ENCODE data around the gene ADCY6. TPM values are rescaled to one million over a fixed set of nuclear protein-coding genes. Genes with fewer than 3 reads are reported as not detected.

Gene ADCY6
- total RNA-seq, result 21.3 TPM

DNA sequence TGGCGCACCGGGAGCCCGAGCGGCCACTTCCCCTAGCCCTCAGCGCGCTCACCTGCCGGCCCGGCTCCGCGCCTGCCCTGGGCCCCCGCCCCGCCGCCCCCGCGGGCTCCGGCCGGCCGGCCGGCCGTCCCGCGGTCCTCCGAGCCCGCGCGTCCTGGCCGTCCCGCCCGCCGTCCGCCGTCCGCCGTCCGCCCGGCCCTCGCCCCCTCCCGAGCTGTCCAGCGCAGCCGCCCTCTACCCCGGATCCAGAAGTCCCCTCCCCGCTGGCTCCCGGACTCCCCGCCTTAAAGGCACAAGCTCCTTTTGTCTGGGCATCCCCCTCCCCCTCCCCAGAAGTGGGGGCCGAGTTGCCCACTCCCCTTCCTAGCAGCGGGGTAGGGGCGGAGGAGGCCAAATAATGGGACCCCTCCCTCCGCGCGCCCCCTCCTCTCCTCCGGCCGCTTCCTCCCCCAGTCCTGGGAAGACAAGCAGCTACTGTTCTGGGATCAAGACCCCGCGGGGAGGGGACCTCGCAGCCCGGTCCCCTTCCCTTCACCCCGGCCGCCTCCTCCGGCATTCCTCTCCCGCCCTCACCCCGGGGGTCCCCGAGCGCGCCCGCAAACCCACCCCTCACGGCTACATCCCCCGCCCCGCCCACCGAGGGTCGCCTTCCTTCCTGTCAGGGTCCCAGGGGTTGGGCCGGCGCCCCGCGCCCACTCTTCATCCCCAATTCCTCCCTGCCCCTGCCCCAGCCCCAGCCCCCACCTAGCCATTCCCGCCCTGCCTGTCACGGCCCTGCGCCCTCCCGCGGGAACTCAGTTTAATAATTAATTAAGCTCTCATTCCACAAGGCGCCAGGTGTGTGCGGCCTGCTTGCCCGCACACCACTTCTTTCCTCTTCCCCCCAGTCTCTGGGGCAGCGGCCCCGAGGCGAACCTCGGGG lies at the start of gene ADCY6:
TSS of gene ADCY6 (minus strand) at position 236 of the 922 bp plus-strand sequence. CDS start 5,655 bp downstream, outside the sequence.
- DNase-seq (ENCODE audit: low spot score), result peak; percentile 88
- ATAC-seq, result peak; percentile 93

DNA sequence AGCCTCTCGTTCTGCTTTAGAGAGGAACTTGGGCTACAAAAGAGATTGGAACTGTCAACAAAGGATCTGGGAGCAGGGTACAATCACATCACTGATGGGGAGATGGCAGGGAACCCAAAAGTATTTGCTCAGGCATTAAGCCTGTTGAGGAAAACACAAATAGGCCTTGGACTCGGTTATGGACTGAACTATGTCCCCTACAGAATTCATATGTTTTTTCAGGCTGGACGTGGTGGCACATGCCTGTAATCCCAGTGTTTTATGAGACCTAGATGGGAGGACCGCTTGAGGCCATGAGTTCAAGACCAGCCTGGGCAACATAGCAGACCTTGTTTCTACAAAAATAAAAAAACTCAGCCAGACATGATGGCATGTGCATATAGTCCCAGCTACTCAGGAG lies 49.2 kb upstream of the ADCY6 start:
- no peak for DNase-seq (ENCODE audit: low spot score)
- no peak for ATAC-seq

DNA sequence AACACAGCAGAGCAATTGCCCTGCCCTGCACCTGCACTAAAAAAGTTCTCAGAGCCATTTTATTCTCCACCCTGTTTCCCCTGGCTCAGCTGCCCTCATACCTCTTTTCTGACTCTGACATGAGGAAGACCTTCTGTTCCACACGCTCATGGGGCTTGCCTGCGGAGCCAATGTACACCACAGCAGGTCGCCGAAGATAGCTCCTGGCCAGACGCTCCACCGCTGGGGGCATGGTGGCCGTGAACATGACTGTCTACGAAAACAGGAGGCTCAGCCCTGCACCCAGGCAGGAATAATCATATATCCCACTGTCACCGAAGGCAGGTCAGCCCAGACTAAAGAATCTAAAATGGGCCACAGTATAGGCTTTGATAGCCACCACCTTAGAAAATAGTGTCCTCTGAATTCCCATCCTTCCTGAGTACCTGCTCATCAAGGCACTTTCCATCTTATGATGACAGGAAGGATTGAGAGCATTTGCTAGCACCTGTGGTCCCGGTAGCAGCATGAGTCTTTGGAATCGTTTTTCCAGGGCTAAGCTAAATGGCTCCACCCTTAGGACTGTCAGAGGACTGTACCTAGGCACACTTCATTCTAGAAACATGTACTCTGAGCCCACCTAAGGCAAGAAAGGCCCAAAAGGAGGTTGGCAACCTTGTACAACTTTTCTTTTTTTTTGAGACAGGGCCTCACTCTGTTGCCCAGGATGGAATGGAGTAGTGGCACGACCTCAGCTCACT lies 43.6 kb upstream of the ADCY6 start:
- no peak for DNase-seq (ENCODE audit: low spot score)

DNA sequence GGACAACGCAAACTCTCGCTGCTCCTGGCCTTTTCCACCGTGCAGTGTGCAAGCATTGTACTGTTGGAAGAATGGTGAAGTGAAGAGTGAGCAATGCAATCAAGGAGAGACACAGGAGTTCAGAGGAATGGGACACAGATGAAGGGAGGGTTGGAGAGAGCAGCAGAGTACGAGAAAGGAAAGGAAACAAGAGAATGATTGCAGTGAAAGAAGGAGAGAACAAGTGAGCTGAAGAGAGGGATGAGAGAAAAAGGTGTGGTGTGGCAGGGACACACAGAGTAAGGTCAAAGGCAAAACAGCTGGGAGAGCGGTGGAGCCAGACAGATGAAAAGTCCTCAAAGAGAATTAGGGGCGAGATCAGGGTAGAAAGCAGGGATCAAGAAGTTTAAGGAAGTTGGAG lies 42.4 kb upstream of the ADCY6 start:
- ATAC-seq, result no peak
- no peak for DNase-seq (ENCODE audit: low spot score)

More for the DNA sequence above, 43.6 kb upstream of the ADCY6 start:
- no peak for ATAC-seq

DNA sequence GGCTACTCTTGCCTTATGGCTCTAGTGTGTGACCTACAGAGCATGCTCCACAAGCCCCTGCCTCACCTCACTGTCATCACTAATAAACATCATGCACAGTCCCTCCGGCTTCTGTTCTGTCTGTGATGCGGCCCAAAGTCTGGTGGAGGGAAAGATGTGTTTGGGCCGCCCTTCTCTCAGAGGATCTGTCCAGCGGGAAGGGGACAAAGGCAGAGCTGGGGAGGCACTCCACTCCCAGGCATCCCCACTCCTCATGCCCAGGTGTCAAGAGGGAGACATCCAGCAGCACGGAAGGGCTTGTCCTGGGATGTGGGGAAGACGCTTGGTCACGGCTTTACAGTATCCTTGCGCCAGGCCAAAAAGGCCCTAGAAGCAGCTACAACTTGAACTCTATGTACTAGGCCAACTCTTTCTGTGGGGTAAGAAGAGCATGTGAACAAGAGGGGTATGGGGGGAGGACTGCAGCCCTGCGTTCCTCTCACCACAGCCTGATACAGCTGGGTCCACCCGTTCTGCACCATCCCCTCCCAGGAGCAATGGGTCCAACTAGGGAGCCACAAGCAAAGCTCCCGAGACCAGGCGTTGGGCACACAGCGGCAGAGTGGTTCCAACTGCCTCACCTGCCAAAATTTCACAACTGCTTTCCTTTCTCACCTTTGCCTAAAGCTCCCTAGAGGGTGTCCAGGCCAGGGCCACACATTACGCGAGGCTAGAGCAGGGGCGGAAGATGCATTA lies 40.1 kb upstream of the ADCY6 start:
- ATAC-seq, result no peak
- no peak for DNase-seq (ENCODE audit: low spot score)

DNA sequence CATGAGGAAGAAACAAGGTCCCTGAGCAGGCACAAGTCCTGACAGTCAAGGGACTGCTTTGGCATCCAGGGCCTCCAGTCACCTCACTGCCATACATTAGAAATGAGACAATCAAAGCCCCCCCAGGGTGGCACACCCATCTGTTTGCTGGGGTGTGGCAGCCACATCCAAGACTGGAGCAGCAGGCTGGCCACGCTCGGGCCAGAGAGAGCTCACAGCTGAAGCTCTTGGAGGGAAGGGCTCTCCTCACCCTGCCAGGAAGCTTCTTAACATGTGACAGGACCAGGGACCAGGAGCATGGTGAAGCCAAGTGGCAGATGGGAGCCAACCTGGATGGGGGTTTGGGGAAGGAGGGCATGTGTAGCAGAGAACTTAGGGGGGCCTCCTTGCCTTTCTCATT lies 39.4 kb upstream of the ADCY6 start:
- ATAC-seq, result no peak
- DNase-seq (ENCODE audit: low spot score), result no peak

DNA sequence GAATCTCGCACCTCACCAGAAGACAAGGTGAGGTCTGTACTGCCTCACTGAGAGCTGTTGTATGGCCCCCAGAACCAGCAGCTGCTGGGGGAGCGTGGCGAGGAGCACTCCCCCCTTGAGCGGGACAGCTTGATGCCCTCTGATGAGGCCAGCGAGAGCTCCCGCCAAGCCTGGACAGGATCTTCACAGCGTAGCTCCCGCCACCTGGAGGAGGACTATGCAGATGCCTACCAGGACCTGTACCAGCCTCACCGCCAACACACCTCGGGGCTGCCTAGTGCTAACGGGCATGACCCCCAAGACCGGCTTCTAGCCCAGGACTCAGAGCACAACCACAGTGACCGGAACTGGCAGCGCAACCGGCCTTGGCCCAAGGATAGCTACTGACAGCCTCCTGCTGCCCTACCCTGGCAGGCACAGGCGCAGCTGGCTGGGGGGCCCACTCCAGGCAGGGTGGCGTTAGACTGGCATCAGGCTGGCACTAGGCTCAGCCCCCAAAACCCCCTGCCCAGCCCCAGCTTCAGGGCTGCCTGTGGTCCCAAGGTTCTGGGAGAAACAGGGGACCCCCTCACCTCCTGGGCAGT lies 38.7 kb upstream of the ADCY6 start:
- DNase-seq (ENCODE audit: low spot score) (no peak), ATAC-seq (no peak)

DNA sequence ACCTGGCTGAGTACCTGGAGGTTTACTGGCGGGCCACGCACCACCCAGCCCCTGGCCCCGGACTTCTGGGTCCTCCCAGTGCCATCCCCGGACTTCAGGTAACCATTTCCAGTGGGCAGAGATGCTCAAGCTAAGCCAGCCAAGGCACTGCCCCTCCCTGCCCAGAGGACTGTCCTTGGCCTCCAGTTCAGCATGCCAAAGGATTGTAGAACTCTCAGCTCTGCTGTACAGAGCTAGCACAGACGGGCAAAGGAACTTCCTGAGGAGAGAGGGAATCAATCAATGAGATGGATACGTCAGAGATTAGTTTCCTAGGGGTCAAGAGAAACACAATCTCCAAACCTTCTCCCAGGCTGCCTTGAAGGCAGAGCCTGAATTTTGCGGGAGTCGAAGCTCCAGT lies 38.1 kb upstream of the ADCY6 start:
- DNase-seq (ENCODE audit: low spot score) (no peak), ATAC-seq (no peak)

DNA sequence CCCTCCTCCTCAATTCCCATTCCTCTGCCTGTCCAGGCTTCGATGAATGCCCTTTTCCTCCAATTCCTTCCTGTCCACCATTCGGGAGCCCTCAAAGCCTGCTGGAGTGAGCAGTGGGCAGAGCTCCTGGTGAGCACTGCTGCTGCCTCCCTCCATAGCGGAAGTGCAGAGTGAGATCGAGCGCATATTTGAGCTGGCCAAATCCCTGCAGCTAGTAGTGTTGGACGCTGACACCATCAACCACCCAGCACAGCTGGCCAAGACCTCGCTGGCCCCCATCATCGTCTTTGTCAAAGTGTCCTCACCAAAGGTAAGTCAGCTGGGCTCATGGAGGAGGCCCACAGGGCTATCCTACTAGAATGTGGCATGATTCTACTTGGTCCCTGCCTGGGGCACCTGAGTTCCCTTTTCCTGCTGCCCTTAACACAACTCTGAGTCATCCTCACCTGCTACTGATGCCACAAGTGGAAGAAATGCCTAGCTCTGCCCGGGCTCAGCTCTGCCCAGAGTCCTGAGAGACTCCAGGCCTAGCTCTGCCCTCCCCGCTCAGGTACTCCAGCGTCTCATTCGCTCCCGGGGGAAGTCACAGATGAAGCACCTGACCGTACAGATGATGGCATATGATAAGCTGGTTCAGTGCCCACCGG lies 37.4 kb upstream of the ADCY6 start:
- DNase-seq (ENCODE audit: low spot score) (no peak), ATAC-seq (peak; percentile 6)

DNA sequence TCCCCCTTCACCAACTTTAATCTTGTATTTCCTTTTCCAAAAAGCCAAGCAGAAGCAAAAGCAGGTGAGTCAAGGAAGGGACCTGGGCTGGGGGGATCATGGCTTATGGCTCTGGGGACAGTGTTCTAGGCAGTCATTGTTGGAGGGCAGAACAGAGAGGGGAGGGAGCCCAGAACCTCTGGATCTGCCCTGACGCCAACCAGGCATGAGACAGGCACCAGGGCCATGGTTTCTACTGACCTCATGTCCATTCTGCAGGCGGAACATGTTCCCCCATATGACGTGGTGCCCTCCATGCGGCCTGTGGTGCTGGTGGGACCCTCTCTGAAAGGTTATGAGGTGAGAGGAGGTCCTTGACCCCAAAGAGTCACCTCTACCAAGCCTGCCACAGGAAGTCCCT lies 36.0 kb upstream of the ADCY6 start:
- DNase-seq (ENCODE audit: low spot score) (no peak), ATAC-seq (no peak)

DNA sequence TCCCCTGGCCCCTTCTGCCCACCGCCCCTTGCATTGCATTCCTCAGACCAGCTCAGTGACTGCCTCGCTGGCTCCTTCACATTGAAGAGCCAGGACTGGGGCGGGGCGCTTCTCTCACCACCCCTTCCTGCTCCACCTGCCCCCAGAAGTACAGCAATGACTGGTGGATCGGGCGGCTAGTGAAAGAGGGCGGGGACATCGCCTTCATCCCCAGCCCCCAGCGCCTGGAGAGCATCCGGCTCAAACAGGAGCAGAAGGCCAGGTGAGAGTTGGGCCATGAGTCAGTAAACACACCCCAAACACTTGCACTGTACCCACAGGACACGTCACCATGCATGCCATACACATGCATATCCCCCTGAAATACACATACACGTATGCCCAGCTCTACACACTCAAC lies 35.2 kb upstream of the ADCY6 start:
- DNase-seq (ENCODE audit: low spot score), result no peak
- no peak for ATAC-seq

DNA sequence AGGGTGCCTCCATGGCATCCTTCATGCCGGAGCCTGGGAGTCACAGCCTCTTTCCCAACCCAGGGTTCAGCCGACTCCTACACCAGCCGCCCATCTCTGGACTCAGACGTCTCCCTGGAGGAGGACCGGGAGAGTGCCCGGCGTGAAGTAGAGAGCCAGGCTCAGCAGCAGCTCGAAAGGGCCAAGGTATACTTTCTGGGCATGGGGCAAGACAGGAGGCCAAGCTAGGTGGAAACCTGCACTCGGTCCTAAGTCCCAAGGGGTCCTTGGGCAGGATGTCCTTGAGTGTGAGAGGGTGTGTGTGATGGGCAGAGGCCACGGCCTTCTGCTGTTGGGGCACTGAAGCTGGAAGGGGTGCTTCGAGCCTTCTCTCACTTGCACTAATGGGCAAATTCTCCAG lies 34.4 kb upstream of the ADCY6 start:
- no peak for ATAC-seq

DNA sequence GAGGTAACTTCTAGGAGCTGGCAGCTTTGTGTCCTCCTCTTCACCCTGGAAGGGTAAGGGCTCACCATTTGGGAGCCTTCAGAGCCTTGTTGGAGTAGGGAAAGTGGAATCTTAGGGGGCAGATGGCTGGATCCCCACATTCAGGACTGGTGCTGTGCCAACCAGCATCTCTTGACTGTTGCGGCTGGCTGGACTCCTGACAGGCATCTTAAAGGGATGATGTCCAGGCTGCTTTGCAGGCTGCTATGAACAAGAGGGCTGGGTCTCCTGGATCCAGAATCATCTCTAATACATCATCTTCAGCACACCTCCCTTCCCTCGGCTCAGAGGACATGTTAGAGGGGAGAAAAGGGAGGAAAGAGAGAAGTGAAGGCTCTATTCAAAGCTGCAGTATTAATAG lies 33.8 kb upstream of the ADCY6 start:
- ATAC-seq (no peak), DNase-seq (ENCODE audit: low spot score) (no peak)

More for the DNA sequence above, 34.4 kb upstream of the ADCY6 start:
- no peak for DNase-seq (ENCODE audit: low spot score)

DNA sequence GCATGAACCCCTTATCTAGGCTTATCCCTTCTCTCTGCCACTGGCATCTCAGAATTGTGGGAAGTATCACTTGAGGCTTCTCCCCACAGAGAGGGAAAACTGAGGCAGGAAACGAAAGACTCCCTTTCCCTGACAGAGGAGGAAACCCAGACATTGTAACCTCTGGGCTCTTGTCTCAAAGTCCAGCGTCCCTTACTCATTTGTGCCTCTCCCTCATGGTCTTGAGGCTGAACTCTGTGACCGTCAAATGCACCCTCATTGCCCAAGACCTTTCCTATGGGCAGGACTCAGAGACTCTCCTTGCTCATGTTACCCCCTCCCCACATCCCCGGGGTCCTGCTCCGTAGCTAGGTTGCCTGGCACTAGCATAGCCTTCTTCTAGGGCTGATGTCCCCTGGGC lies 33.2 kb upstream of the ADCY6 start:
- DNase-seq (ENCODE audit: low spot score) (no peak), ATAC-seq (no peak)

DNA sequence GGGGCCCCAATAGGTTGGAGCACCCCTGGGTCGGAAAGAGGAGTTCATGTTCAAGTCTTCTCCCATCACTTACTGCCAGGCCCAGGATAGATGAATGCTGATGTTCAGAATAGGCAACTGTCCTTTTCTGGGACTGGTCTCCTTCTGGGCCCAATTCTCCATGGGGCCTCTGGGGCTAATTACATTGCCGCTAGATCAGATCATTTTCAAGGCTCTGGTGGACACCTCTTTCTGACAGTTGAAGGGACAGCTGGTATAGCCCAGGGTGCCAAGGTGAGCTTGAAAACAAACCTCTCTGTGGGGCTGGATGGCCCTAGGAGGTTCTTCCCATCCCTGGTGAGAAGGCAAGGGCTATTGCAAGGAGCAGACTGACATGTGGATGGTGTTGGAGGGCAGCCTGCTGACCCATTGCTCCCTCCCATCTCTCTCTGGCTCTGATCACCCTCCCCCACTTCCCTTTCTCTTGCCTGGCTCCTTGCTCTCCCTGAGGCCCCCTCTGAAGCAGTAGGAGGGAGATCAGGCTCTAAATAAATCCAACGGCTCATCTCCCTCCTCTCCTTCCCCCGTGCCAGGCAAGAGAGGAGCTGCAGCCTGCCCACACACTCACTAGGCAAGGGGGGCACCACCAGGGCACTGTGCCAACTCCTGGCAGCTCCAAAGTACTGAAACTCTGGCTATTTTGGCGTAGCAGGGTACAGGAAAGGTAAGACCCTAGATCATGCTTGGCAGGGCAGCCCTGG lies 31.3 kb upstream of the ADCY6 start:
- DNase-seq (ENCODE audit: low spot score) (no peak), ATAC-seq (no peak)

DNA sequence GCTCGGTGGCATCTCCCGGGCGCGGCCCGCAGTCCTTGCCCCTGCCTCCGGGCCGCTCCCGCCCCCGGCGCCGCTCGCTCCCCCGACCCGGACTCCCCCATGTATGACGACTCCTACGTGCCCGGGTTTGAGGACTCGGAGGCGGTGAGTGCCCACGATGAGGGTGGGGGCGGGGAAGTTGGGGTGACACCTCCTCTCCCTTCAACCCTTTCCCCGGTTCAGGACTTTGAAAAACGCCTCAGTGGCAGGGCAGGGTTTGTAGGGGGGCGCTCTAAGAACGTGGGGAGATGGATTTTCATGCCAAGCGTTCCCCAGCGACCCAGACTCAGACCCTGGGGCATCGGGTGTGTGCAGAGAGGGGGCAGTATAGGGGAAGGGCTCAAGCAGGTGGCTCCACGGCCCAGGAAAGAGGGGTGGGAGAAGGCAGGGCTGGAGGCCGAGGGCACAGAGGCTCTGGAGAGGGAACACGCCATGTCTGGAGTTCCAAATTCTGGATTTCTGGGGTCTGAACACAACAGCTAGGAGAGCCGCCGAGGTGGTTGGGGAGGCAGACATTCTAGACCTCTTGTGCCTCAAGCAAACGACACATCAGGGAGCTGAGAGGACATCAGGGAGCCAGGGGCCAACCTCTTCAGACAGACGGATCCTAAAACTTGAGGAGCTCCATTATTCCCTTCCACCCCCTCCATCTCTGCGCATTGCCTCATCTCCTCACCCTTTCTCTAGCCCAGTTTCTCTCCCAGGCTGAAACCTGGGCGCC lies 30.1 kb upstream of the ADCY6 start:
- DNase-seq (ENCODE audit: low spot score) (no peak), ATAC-seq (no peak)

DNA sequence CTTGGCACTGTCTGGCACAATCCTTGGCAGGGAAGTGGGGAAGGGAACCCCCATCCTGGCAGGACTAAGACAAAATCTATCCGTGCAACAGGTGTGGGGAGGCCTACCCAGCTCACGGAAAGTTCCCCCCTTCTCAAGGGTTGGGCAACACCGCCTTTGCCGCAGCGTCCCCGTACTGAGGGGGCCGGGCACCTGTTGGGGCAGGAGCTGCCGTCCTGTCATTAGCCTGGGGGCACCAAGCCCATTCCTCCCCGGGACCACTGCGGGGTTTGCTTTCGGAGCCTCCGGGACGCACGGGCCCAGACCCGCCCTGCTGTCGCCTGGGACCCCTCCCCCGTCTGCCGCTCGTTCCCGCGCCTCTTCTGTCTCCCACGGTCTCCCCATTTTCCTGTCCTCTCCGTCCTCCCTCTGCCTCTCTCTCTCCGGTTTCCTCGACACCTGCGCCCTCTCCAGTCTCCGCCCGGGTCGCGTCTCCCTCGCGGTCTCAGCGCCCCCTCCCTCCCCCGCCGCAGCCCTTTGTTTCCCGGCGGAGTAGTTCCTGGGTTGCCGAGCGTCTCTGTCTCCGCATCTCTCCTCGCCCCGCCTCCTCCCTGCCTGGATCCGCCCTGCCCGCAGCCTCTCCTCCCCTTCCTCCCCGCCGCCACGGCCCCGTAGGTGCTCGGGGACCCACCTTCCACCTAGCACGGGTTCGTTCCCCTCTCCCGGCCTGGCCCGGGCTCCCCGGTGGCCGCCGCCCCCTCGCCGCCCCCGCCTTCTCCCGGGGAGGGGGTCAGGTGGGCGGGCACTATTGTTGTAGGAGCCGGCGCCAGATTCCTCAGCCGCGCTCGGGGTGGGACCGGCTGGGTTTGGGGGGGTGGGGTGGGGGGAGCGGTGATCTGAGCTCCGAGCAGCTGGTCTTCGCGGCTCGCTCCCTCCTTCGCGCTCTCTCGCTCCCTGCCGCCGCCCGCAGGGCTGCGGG lies 29.3 kb upstream of the ADCY6 start, which contains the start of gene CACNB3:
TSS of gene CACNB3 (plus strand) at position 624 of the 958 bp plus-strand sequence. CDS start 434 bp downstream, outside the sequence.
- peak; percentile 55 for DNase-seq (ENCODE audit: low spot score)
- ATAC-seq, result no peak

Data from left lobe of liver (tissue), 2 donors.